Measurements from ENCODE around the gene PTPRT. TPM values are rescaled to one million over a fixed set of nuclear protein-coding genes. Genes with fewer than 3 reads are reported as not detected.

PTPRT gene
- total and polyA plus RNA-seq, 2 of the 4 experiments (the other 2 are of a cell fraction), result not detected

GRCh38 chr20:42739683-42740082, 450.0 kb downstream of the PTPRT start:
- H3K9me1 ChIP-seq (ENCODE audit: insufficient read depth, low read length), result no peaks in the 10 kb centered on the region
- no peaks in the 10 kb centered on the region for H4K20me1 ChIP-seq (ENCODE audit: insufficient read depth, low read length)
- H3K56ac ChIP-seq (ENCODE audit: extremely low read depth, insufficient read depth, low read length), result no peak overlapping the region
- in situ Hi-C loops (cut with MboI; ENCODE audit: low sequenced_read_pairs) (no loop called here), dilution Hi-C loops (cut with HindIII; ENCODE audit: low sequenced_read_pairs, unreplicated experiment) (no loop called here), intact Hi-C loops (cut with micrococcal nuclease) (no loop called here)
- no peak overlapping the region for H3K4me2 ChIP-seq (ENCODE audit: low read depth, low read length)
- H3K4me1 ChIP-seq (ENCODE audit: control insufficient read depth, insufficient read depth, low read length), result no peaks in the 10 kb centered on the region
- CTCF ChIA-PET, result no interaction called here
- H4K5ac ChIP-seq (ENCODE audit: low read depth, low read length), result no peak overlapping the region
- no peaks in the 10 kb centered on the region for H3K27me3 ChIP-seq (ENCODE audit: control insufficient read depth, insufficient read depth, low read length)
- no peak overlapping the region for H3K9ac ChIP-seq (ENCODE audit: low read depth, low read length)
- POLR2A ChIA-PET (ENCODE audit: unreplicated experiment), result no interaction called here
- H4K8ac ChIP-seq (ENCODE audit: low read depth in 2 of 2, low read length in 2 of 2), result no peak overlapping the region
- H3K27ac ChIP-seq (ENCODE audit: insufficient read depth, low read length), result no peak overlapping the region
- ATAC-seq (ENCODE audit: low read depth) (no peak), DNase-seq (no peak)
- WGBS, 2 experiments (ENCODE audit: extremely low coverage in 2 of 2, insufficient read length in 1 of 2), result no CpG with 5 or more reads among the region's 3 CpGs
- no peak overlapping the region for H2AFZ ChIP-seq (replicated peaks; ENCODE audit: low read length, poor library complexity)
- no peak for TF ChIP-seq RCOR1 (IDR thresholded peaks at IDR 0.05; ENCODE audit: insufficient replicate concordance, low read length)
- TF ChIP-seq ELK1 (IDR thresholded peaks at IDR 0.05; ENCODE audit: borderline replicate concordance, low read depth, low read length), result no peak
- TF ChIP-seq CTCF (conservative IDR thresholded peaks at IDR 0.05; ENCODE audit: low read depth, low read length), result no peak
- no peak for TF ChIP-seq CHD1 (IDR thresholded peaks at IDR 0.05; ENCODE audit: low read depth, low read length)
- no peak for TF ChIP-seq CEBPB (IDR thresholded peaks at IDR 0.05; ENCODE audit: low read depth, low read length)
- TF ChIP-seq RFX5 (IDR thresholded peaks at IDR 0.05; ENCODE audit: low read depth, low read length), result no peak
- no peak for TF ChIP-seq FOS (IDR thresholded peaks at IDR 0.05; ENCODE audit: low read depth, low read length)
- no peak for TF ChIP-seq RAD21 (IDR thresholded peaks at IDR 0.05; ENCODE audit: low read length)
- no peak for TF ChIP-seq POLR2A (IDR thresholded peaks at IDR 0.05; ENCODE audit: low read depth, low read length)
- TF ChIP-seq MAZ (IDR thresholded peaks at IDR 0.05; ENCODE audit: borderline replicate concordance, low read depth, low read length), result no peak
- TF ChIP-seq MXI1 (IDR thresholded peaks at IDR 0.05; ENCODE audit: borderline replicate concordance, low read depth, low read length), result no peak
- TF ChIP-seq USF2 (IDR thresholded peaks at IDR 0.05; ENCODE audit: low read depth, low read length), result no peak
- no peak for TF ChIP-seq MAFK (IDR thresholded peaks at IDR 0.05; ENCODE audit: low read depth, low read length)
- no peak for TF ChIP-seq NFE2L2 (IDR thresholded peaks at IDR 0.05; ENCODE audit: low read depth, low read length)
- no peak for TF ChIP-seq SMC3 (IDR thresholded peaks at IDR 0.05; ENCODE audit: low read depth, low read length)
- TF ChIP-seq BHLHE40 (IDR thresholded peaks at IDR 0.05; ENCODE audit: low read depth, low read length), result no peak
- H2AK5ac ChIP-seq (ENCODE audit: low read depth, low read length), result no peak overlapping the region
- H3K36me3 ChIP-seq (ENCODE audit: control insufficient read depth, insufficient read depth, low read length), result no peaks in the 10 kb centered on the region
- H3K4ac ChIP-seq (ENCODE audit: low read depth, low read length), result no peak overlapping the region
- no peak overlapping the region for H3K4me3 ChIP-seq (ENCODE audit: insufficient read depth, low read depth, low read length)
- no peak overlapping the region for H2BK120ac ChIP-seq (ENCODE audit: low read depth, low read length)
- no peak overlapping the region for H2BK15ac ChIP-seq (ENCODE audit: low read depth, low read length)
- H3K9me3 ChIP-seq (ENCODE audit: control insufficient read depth, insufficient read depth, low read length), result peaks cover 36% of the 10 kb centered on the region
- no TSS peak for BruUV-seq (replicated peaks)
- no peak overlapping the region for H4K91ac ChIP-seq (ENCODE audit: insufficient read depth, low read depth, low read length)
- H2BK20ac ChIP-seq (ENCODE audit: low read depth, low read length), result no peak overlapping the region
- no peak overlapping the region for H3K23ac ChIP-seq (ENCODE audit: low read depth, low read length)
- H2AK9ac ChIP-seq (replicated peaks; ENCODE audit: low read depth, low read length, poor library complexity), result no peak overlapping the region
- H2BK5ac ChIP-seq (ENCODE audit: low read depth, low read length, poor library complexity, severe bottlenecking), result no peak overlapping the region
- H3K18ac ChIP-seq (ENCODE audit: low read depth, low read length), result no peak overlapping the region
- no peaks in the 10 kb centered on the region for H3K79me1 ChIP-seq (ENCODE audit: low read depth in 1 of 2, low read length in 2 of 2)
- H3K14ac ChIP-seq (replicated peaks; ENCODE audit: low read depth, low read length), result no peak overlapping the region

Data from IMR-90 (cell line).